SU-DHL-6 (cell line): ENCODE data around the gene SLC41A3.
"Not testable (repeated sequence)": the region's sequence is repeated elsewhere in the genome, so short reads cannot be mapped to it uniquely, and the experiment has no call there.

Experiments used
- H2AFZ ChIP-seq: fragments of 200-600 bp; sonication (generic); 2 replicates; pipeline ENCODE4 v1.6.1; 2014; ENCODE audit warnings: low read depth, mild to moderate bottlenecking, moderate library complexity, mixed read lengths, antibody characterized with exemption, low read length; ENCODE audit not compliant: severe bottlenecking
- H3F3A ChIP-seq: fragments of 200-600 bp; shearing (Covaris generic); 2 replicates; pipeline ENCODE4 v1.6.0; 2016; ENCODE audit warnings: antibody characterized with exemption, mild to moderate bottlenecking; ENCODE audit not compliant: insufficient read depth
- H3K27ac ChIP-seq: fragments of 200-600 bp; sonication (generic); 2 replicates; pipeline ENCODE4 v1.5.1; 2016; ENCODE audit warnings: low read depth, mild to moderate bottlenecking, low read length, moderate library complexity, mixed read lengths
- H3K27me3 ChIP-seq: fragments of 200-600 bp; sonication (generic), shearing (Covaris generic); 2 replicates; pipeline ENCODE4 v1.6.0; 2014; ENCODE audit warnings: mild to moderate bottlenecking, low read length
- H3K36me3 ChIP-seq: fragments of 200-600 bp; sonication (generic); 2 replicates; pipeline ENCODE4 v1.6.1; 2014; ENCODE audit warnings: mild to moderate bottlenecking, low read length, mixed read lengths
- H3K4me2 ChIP-seq: fragments of 300-600, 200-600 bp; shearing (Covaris generic), sonication (generic); 2 replicates; pipeline ENCODE4 v1.6.0; 2014; ENCODE audit warnings: low read length, low read depth, mild to moderate bottlenecking; ENCODE audit not compliant: poor library complexity, severe bottlenecking
- H3K4me3 ChIP-seq: fragments of 200-600 bp; sonication (generic); 2 replicates; pipeline ENCODE4 v1.5.1; 2014; ENCODE audit warnings: antibody characterized with exemption, low read length, mild to moderate bottlenecking, mixed read lengths; ENCODE audit not compliant: insufficient read depth, poor library complexity, severe bottlenecking
- H3K79me2 ChIP-seq: fragments of 200-600 bp; sonication (generic); 2 replicates; pipeline ENCODE4 v1.6.1; 2014; ENCODE audit warnings: mild to moderate bottlenecking, low read length, moderate library complexity; ENCODE audit not compliant: insufficient read depth
- H3K9ac ChIP-seq: fragments of 200-600 bp; sonication (generic); 2 replicates; pipeline ENCODE4 v1.7.0; 2014; ENCODE audit warnings: mild to moderate bottlenecking, low read length
- H3K9me2 ChIP-seq: fragments of 200-600 bp; sonication (generic); replicated peaks from 2 replicates; pipeline ENCODE4 v1.6.1; 2014; ENCODE audit warnings: low read length; ENCODE audit not compliant: insufficient read depth
- H3K9me3 ChIP-seq: fragments of 200-600 bp; sonication (generic); 2 replicates; pipeline ENCODE4 v1.6.1; 2014; ENCODE audit warnings: low read length, mixed read lengths; ENCODE audit not compliant: insufficient read depth
- H4K20me1 ChIP-seq: fragments of 200-600 bp; sonication (generic); 2 replicates; pipeline ENCODE4 v1.6.1; 2014; ENCODE audit warnings: low read depth, mild to moderate bottlenecking, antibody characterized with exemption, low read length, moderate library complexity, mixed read lengths
- CTCF ChIP-seq: fragments of 200-600 bp; sonication (generic); IDR thresholded peaks from one replicate; pipeline ENCODE4 v1.5.1; 2017; ENCODE audit warnings: antibody characterized with exemption, mild to moderate bottlenecking, low read length, moderate library complexity; ENCODE audit not compliant: insufficient read depth, poor library complexity, severe bottlenecking
- EZH2phosphoT487 ChIP-seq: fragments of 200-600 bp; sonication (generic), shearing (Covaris generic); conservative IDR thresholded peaks from 2 replicates; pipeline ENCODE4 v1.6.1; 2018; ENCODE audit warnings: mild to moderate bottlenecking, antibody characterized with exemption, low read length, moderate library complexity, mixed read lengths

SLC41A3 gene

DNA sequence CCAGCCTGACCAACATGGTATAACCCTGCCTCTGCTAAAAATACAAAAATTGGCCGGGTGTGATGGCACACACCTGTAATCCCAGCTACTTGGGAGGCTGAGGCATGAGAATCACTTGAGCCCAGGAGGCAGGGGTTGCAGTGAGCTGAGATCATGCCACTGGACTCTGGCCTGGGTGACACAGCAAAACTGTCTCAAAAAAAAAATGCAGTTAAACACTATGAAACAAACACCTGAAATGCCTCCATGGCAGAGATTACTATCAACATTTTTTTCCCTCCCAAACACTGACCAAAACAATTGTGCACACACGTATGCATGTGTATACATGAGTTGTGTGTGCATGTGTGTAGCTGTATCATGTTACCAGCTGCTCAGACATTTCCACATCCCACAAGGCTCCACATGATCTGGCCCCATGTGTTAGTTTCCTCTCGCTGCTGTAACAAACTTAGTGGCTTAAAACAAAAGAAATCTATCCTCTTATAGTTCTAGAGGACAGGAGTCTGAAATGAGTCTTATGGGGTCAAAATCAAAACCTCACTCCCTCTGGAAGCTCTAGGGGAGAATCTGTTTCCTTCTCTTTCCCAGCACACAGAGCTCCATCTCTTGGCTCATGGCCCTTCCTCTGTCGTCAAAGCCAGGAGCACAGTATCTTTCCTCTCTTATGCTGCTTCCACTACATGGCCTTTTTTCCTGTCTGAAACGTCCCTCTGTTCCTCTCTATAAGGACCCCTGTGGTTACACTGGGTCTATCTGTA, 34.5 kb downstream of the SLC41A3 start:
- Histone ChIP-seq H3K79me2 (no peaks in the 10 kb centered on the region), H3K36me3 (no peaks in the 10 kb centered on the region), H3K27me3 (no peaks in the 10 kb centered on the region), H3K9me3 (no peaks in the 10 kb centered on the region), H3K4me2 (no peak overlapping the region), H3K4me3 (no peak overlapping the region), H2AFZ (no peak overlapping the region), H3K9ac (no peak overlapping the region), H3K9me2 (no peaks in the 10 kb centered on the region), H3K27ac (no peak overlapping the region), H3F3A (no peaks in the 10 kb centered on the region), H4K20me1 (no peaks in the 10 kb centered on the region)
- TF ChIP-seq EZH2phosphoT487 (no peak), CTCF (no peak)

DNA sequence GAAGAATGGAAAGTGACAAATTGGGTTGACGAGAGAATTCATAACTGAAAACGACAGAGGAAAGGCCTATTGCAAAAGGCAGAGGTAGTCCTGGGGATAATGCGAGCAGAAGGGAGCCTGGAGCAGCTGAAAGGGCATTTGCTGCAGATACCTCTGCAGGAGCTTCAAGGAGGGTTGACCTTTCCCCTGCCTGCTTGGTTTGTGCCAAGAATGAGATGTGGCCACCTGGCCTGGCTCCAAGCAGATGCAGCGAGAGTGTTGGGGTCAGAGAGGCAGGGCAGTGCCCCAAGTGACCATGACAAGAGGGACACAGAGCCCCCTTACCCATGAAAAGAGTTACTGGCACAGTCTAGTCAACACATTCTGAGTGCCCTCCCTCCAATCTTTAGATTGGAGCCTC, 43.5 kb downstream of the SLC41A3 start:
- Histone ChIP-seq H3K36me3 (no peaks in the 10 kb centered on the region), H3K4me2 (no peak overlapping the region), H3K9me3 (no peaks in the 10 kb centered on the region), H3K4me3 (no peak overlapping the region), H3F3A (no peaks in the 10 kb centered on the region), H3K27ac (no peak overlapping the region), H3K9me2 (no peaks in the 10 kb centered on the region), H4K20me1 (no peaks in the 10 kb centered on the region), H2AFZ (no peak overlapping the region), H3K27me3 (no peaks in the 10 kb centered on the region), H3K79me2 (no peaks in the 10 kb centered on the region), H3K9ac (no peak overlapping the region)
- TF ChIP-seq CTCF (no peak), EZH2phosphoT487 (no peak)

- H4K20me1 ChIP-seq, result no peaks in the 10 kb centered on the region
- no peaks in the 10 kb centered on the region for H3K9me2 ChIP-seq
- no peaks in the 10 kb centered on the region for H3K36me3 ChIP-seq
- no peaks in the 10 kb centered on the region for H3F3A ChIP-seq
- H3K9me3 ChIP-seq, result no peaks in the 10 kb centered on the region
- TF ChIP-seq EZH2phosphoT487 (no peak), CTCF (no peak)
- no peak overlapping the region for H3K4me3 ChIP-seq
- no peaks in the 10 kb centered on the region for H3K27me3 ChIP-seq
- no peak overlapping the region for H3K27ac ChIP-seq
- no peak overlapping the region for H2AFZ ChIP-seq
- H3K4me2 ChIP-seq, result no peak overlapping the region
- H3K9ac ChIP-seq, result no peak overlapping the region
- H3K79me2 ChIP-seq, result no peaks in the 10 kb centered on the region
Measured at GRCh38 chr3:126039870-126040269, 44.1 kb downstream of the SLC41A3 start.

GRCh38 chr3:126038791-126039190, 45.1 kb downstream of the SLC41A3 start:
- H3K9me3 ChIP-seq, H3K4me2 ChIP-seq, H3K4me3 ChIP-seq, H3F3A ChIP-seq, H3K27ac ChIP-seq, H3K9ac ChIP-seq, H3K79me2 ChIP-seq, H3K9me2 ChIP-seq, H3K36me3 ChIP-seq, H3K27me3 ChIP-seq, H4K20me1 ChIP-seq, H2AFZ ChIP-seq: not testable (repeated sequence)
